K562 (cell line): ENCODE data around the gene AKAP6. TPM values are rescaled to one million over a fixed set of nuclear protein-coding genes. Genes with fewer than 3 reads are reported as not detected.

ENCODE experiments used
- NUFIP1 ChIP-seq: fragments of 450-650 bp; IDR thresholded peaks from 2 replicates; pipeline ENCODE4 v1.6.1; 2018; ENCODE audit not compliant: partially characterized antibody
- ZBTB17 ChIP-seq: fragments of 450-650 bp; formaldehyde crosslinking; IDR thresholded peaks from 2 replicates; pipeline ENCODE4 v1.4.0; 2020; ENCODE audit warnings: mild to moderate bottlenecking
- ZNF507 ChIP-seq: conservative IDR thresholded peaks from 2 replicates; pipeline ENCODE4 v1.6.1; 2017; ENCODE audit warnings: missing genetic modification characterization, missing compliant biosample characterization
- polyA plus RNA-seq, 8 experiments: library from polyadenylated mRNA; depleted of rRNA in 4 of 8; stranded (reverse) in 5 of 8; unstranded in 3 of 8; fragments of >200 nt; fragmentation: Nextera tagmentation in 2 of 8; fragmentation: Illumina TruSeq in 1 of 8; extraction: Ambion mirVana in 2 of 8; extraction: Trizol in 1 of 8; gene quantifications; 2 replicates each; pipeline versions ENCODE4 v1.2.1 to v1.2.3, GENCODE V29; 2011 to 2014; ENCODE audit warnings: inconsistent platforms in 1 of 8, missing spikeins in 1 of 8
- total RNA-seq, 7 experiments: library from RNA; depleted of rRNA in 6 of 7; stranded (reverse); fragments of >200 nt in 6 of 7; fragmentation: Illumina TruSeq in 2 of 7; extraction: Trizol in 2 of 7; gene quantifications; 2 replicates each; pipeline versions ENCODE4 v1.2.1 to v1.2.3, GENCODE V29; 2011 to 2021; ENCODE audit warnings: low replicate concordance in 1 of 7
- TF ChIP-seq, protein P1 (sequence below): fragments of 450-650 bp; IDR thresholded peaks from 2 replicates; pipeline ENCODE4 v1.6.1; 2016; ENCODE audit warnings: mild to moderate bottlenecking, moderate library complexity

Gene AKAP6
- total and polyA plus RNA-seq, 9 of the 15 experiments (the other 6 are each of a cell fraction or from before 2014, with no cell fraction given), result 0.03 to 1.7 (median 0.48) TPM

GRCh38 chr14:32702088-32702487, 373.0 kb downstream of the AKAP6 start (continued):
- TF ChIP-seq, protein P1, sequence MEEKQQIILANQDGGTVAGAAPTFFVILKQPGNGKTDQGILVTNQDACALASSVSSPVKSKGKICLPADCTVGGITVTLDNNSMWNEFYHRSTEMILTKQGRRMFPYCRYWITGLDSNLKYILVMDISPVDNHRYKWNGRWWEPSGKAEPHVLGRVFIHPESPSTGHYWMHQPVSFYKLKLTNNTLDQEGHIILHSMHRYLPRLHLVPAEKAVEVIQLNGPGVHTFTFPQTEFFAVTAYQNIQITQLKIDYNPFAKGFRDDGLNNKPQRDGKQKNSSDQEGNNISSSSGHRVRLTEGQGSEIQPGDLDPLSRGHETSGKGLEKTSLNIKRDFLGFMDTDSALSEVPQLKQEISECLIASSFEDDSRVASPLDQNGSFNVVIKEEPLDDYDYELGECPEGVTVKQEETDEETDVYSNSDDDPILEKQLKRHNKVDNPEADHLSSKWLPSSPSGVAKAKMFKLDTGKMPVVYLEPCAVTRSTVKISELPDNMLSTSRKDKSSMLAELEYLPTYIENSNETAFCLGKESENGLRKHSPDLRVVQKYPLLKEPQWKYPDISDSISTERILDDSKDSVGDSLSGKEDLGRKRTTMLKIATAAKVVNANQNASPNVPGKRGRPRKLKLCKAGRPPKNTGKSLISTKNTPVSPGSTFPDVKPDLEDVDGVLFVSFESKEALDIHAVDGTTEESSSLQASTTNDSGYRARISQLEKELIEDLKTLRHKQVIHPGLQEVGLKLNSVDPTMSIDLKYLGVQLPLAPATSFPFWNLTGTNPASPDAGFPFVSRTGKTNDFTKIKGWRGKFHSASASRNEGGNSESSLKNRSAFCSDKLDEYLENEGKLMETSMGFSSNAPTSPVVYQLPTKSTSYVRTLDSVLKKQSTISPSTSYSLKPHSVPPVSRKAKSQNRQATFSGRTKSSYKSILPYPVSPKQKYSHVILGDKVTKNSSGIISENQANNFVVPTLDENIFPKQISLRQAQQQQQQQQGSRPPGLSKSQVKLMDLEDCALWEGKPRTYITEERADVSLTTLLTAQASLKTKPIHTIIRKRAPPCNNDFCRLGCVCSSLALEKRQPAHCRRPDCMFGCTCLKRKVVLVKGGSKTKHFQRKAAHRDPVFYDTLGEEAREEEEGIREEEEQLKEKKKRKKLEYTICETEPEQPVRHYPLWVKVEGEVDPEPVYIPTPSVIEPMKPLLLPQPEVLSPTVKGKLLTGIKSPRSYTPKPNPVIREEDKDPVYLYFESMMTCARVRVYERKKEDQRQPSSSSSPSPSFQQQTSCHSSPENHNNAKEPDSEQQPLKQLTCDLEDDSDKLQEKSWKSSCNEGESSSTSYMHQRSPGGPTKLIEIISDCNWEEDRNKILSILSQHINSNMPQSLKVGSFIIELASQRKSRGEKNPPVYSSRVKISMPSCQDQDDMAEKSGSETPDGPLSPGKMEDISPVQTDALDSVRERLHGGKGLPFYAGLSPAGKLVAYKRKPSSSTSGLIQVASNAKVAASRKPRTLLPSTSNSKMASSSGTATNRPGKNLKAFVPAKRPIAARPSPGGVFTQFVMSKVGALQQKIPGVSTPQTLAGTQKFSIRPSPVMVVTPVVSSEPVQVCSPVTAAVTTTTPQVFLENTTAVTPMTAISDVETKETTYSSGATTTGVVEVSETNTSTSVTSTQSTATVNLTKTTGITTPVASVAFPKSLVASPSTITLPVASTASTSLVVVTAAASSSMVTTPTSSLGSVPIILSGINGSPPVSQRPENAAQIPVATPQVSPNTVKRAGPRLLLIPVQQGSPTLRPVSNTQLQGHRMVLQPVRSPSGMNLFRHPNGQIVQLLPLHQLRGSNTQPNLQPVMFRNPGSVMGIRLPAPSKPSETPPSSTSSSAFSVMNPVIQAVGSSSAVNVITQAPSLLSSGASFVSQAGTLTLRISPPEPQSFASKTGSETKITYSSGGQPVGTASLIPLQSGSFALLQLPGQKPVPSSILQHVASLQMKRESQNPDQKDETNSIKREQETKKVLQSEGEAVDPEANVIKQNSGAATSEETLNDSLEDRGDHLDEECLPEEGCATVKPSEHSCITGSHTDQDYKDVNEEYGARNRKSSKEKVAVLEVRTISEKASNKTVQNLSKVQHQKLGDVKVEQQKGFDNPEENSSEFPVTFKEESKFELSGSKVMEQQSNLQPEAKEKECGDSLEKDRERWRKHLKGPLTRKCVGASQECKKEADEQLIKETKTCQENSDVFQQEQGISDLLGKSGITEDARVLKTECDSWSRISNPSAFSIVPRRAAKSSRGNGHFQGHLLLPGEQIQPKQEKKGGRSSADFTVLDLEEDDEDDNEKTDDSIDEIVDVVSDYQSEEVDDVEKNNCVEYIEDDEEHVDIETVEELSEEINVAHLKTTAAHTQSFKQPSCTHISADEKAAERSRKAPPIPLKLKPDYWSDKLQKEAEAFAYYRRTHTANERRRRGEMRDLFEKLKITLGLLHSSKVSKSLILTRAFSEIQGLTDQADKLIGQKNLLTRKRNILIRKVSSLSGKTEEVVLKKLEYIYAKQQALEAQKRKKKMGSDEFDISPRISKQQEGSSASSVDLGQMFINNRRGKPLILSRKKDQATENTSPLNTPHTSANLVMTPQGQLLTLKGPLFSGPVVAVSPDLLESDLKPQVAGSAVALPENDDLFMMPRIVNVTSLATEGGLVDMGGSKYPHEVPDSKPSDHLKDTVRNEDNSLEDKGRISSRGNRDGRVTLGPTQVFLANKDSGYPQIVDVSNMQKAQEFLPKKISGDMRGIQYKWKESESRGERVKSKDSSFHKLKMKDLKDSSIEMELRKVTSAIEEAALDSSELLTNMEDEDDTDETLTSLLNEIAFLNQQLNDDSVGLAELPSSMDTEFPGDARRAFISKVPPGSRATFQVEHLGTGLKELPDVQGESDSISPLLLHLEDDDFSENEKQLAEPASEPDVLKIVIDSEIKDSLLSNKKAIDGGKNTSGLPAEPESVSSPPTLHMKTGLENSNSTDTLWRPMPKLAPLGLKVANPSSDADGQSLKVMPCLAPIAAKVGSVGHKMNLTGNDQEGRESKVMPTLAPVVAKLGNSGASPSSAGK, result no peak
- no peak for TF ChIP-seq NUFIP1
- TF ChIP-seq ZNF507 (tag), result no peak
- no peak for TF ChIP-seq ZBTB17 (CRISPR knock-in tag)
